H1 (cell line): Measurements from ENCODE around the gene COL19A1. TPM values are rescaled to one million over a fixed set of nuclear protein-coding genes. Genes with fewer than 3 reads are reported as not detected.

Experiments
- CTCF ChIA-PET: fragments of 300-600 bp; sonication (Branson Sonifier 250); formaldehyde crosslinking; loops from one replicate; lab custom pipeline; 2021; ENCODE audit not compliant: partially characterized antibody; lab: Charles Lee
- POLR2A ChIA-PET: fragments of 300-600 bp; sonication (Branson Sonifier 250); formaldehyde crosslinking; loops from one replicate; lab custom pipeline; 2021; ENCODE audit warnings: inconsistent platforms; ENCODE audit not compliant: partially characterized antibody; lab: Charles Lee
- DNase-seq, 2 experiments: peaks; one replicate each; pipeline versions ENCODE4 v3.0.0 to v3.0.0-alpha.2; 2010 to 2022; ENCODE audit warnings: low spot score in 2 of 2, low read depth in 1 of 2, mixed read lengths in 1 of 2
- FAIRE-seq: peaks from 2 replicates; lab custom pipeline; 2011; peaks lifted over from hg19 to GRCh38; lab: Jason Lieb, UNC
- H2AFZ ChIP-seq: 2 replicates; pipeline ENCODE4 v1.8.1; 2012; ENCODE audit warnings: low read length, inconsistent platforms
- H2AK5ac ChIP-seq: 2 replicates; pipeline ENCODE4 v1.6.1; 2013; ENCODE audit warnings: low read depth, low read length
- H2BK120ac ChIP-seq: replicated peaks from 2 replicates; pipeline ENCODE3; 2013; ENCODE audit warnings: low read depth, low read length, inconsistent platforms
- H2BK12ac ChIP-seq: 2 replicates; pipeline ENCODE4 v1.6.1; 2013; ENCODE audit warnings: low read depth, low read length
- H2BK15ac ChIP-seq: 2 replicates; pipeline ENCODE4 v1.6.1; 2013; ENCODE audit warnings: low read length
- H2BK20ac ChIP-seq: 2 replicates; pipeline ENCODE4 v1.6.1; 2013; ENCODE audit warnings: low read length
- H2BK5ac ChIP-seq: 2 replicates; pipeline ENCODE4 v1.6.1; 2013; ENCODE audit warnings: low read depth, low read length
- H3K14ac ChIP-seq: 2 replicates; pipeline ENCODE4 v1.6.1; 2013; ENCODE audit warnings: inconsistent platforms; ENCODE audit not compliant: insufficient read length
- H3K18ac ChIP-seq: 2 replicates; pipeline ENCODE4 v1.6.1; 2013; ENCODE audit warnings: low read length; ENCODE audit errors: extremely low read depth
- H3K23ac ChIP-seq: 2 replicates; pipeline ENCODE4 v1.6.1; 2013; ENCODE audit warnings: inconsistent platforms; ENCODE audit not compliant: insufficient read length
- H3K23me2 ChIP-seq: 2 replicates; pipeline ENCODE4 v1.6.1; 2013; ENCODE audit warnings: low read depth, low read length
- H3K27ac ChIP-seq: 2 replicates; pipeline ENCODE4 v1.6.1; 2011; ENCODE audit warnings: low read depth, low read length, inconsistent platforms
- H3K27me3 ChIP-seq, 4 experiments: replicated peaks in 1 of 4; 1 replicate in 1 of 4; 2 replicates in 3 of 4; pipeline versions ENCODE4 v1.6.1 to v1.8.1; 2011 to 2013; ENCODE audit warnings: low read length in 3 of 4, mild to moderate bottlenecking in 3 of 4, inconsistent platforms in 2 of 4, mixed read lengths in 2 of 4, moderate library complexity in 1 of 4; ENCODE audit not compliant: control insufficient read depth in 3 of 4, insufficient read depth in 3 of 4; ENCODE audit errors: extremely low read depth in 1 of 4
- H3K36me3 ChIP-seq, 4 experiments: 2 replicates each; pipeline versions ENCODE4 v1.6.1 to v1.8.1; 2011 to 2013; ENCODE audit warnings: mild to moderate bottlenecking in 4 of 4, low read length in 3 of 4, moderate library complexity in 2 of 4, control low read depth in 1 of 4, inconsistent platforms in 1 of 4; ENCODE audit not compliant: insufficient read depth in 4 of 4, control insufficient read depth in 2 of 4
- H3K4ac ChIP-seq: replicated peaks from 2 replicates; pipeline ENCODE3; 2013; ENCODE audit warnings: low read length, low read depth, mixed read lengths, inconsistent platforms; ENCODE audit not compliant: insufficient read length
- H3K4me1 ChIP-seq, 4 experiments: replicated peaks in 1 of 4; 1 replicate in 1 of 4; 2 replicates in 3 of 4; pipeline versions ENCODE4 v1.6.1 to v1.8.1; 2011 to 2013; ENCODE audit warnings: low read length in 3 of 4, inconsistent platforms in 2 of 4, mixed read lengths in 1 of 4; ENCODE audit not compliant: insufficient read depth in 4 of 4, control insufficient read depth in 3 of 4
- H3K4me2 ChIP-seq, 2 experiments: 2 replicates each; pipeline versions ENCODE4 v1.6.1 to v1.8.1; 2011 to 2013; ENCODE audit warnings: low read depth in 2 of 2, low read length in 2 of 2, control low read depth in 1 of 2, inconsistent platforms in 1 of 2, mild to moderate bottlenecking in 1 of 2; ENCODE audit not compliant: insufficient read depth in 1 of 2
- H3K4me3 ChIP-seq, 4 experiments: fragments of 200-600, 300-600 bp in 1 of 4; sonication (generic), shearing (Covaris generic), sonication (Bioruptor Twin) in 1 of 4; 2 replicates each; pipeline versions ENCODE4 v1.5.1 to v1.8.1; 2011 to 2016; ENCODE audit warnings: low read length in 4 of 4, low read depth in 3 of 4, control low read depth in 2 of 4, inconsistent platforms in 2 of 4, mild to moderate bottlenecking in 2 of 4, mixed read lengths in 1 of 4, moderate library complexity in 1 of 4; ENCODE audit not compliant: insufficient read depth in 2 of 4; ENCODE audit errors: extremely low read depth in 1 of 4
- H3K56ac ChIP-seq: replicated peaks from 2 replicates; pipeline ENCODE3; 2013; ENCODE audit warnings: low read depth, mild to moderate bottlenecking, mixed read lengths, low read length, inconsistent platforms; ENCODE audit not compliant: insufficient read length
- H3K79me1 ChIP-seq: 2 replicates; pipeline ENCODE4 v1.6.1; 2013; ENCODE audit warnings: low read depth, low read length, control low read depth
- H3K79me2 ChIP-seq, 2 experiments: 2 replicates each; pipeline versions ENCODE4 v1.6.1 to v1.8.1; 2012 to 2013; ENCODE audit warnings: low read length in 2 of 2, mild to moderate bottlenecking in 2 of 2, inconsistent platforms in 1 of 2; ENCODE audit not compliant: insufficient read depth in 2 of 2, control insufficient read depth in 1 of 2
- H3K9ac ChIP-seq, 4 experiments: replicated peaks in 1 of 4; 1 replicate in 1 of 4; 2 replicates in 3 of 4; pipeline versions ENCODE4 v1.6.1 to v1.8.1; 2011 to 2013; ENCODE audit warnings: low read depth in 3 of 4, low read length in 3 of 4, control low read depth in 2 of 4, mild to moderate bottlenecking in 2 of 4, moderate library complexity in 2 of 4, inconsistent platforms in 1 of 4; ENCODE audit errors: extremely low read depth in 1 of 4
- H3K9me3 ChIP-seq, 2 experiments: 2 replicates each; pipeline versions ENCODE4 v1.6.1 to v1.8.1; 2012 to 2013; ENCODE audit warnings: mild to moderate bottlenecking in 2 of 2, moderate library complexity in 2 of 2, control low read depth in 1 of 2, inconsistent platforms in 1 of 2, low read depth in 1 of 2, low read length in 1 of 2, mixed read lengths in 1 of 2; ENCODE audit not compliant: insufficient read depth in 2 of 2
- H4K20me1 ChIP-seq, 2 experiments: replicated peaks in 1 of 2; 2 replicates each; pipeline versions ENCODE3 to v1.8.1; 2011 to 2013; ENCODE audit warnings: inconsistent platforms in 2 of 2, low read length in 2 of 2, mild to moderate bottlenecking in 1 of 2; ENCODE audit not compliant: insufficient read depth in 2 of 2, control insufficient read depth in 1 of 2
- H4K5ac ChIP-seq: 2 replicates; pipeline ENCODE4 v1.6.1; 2013; ENCODE audit warnings: low read length, low read depth, mixed read lengths, inconsistent platforms; ENCODE audit not compliant: insufficient read length
- H4K8ac ChIP-seq: 2 replicates; pipeline ENCODE4 v1.8.0; 2013; ENCODE audit warnings: mild to moderate bottlenecking, moderate library complexity, low read length, inconsistent platforms; ENCODE audit not compliant: insufficient read depth; ENCODE audit errors: extremely low read depth
- H4K91ac ChIP-seq: replicated peaks from 2 replicates; pipeline ENCODE3; 2013; ENCODE audit warnings: low read length, mixed read lengths, inconsistent platforms; ENCODE audit not compliant: insufficient read length
- CBX5 ChIP-seq: fragments of 300-800, 300-1000 bp; sonication (generic); IDR thresholded peaks from 2 replicates; pipeline ENCODE4 v1.7.1; 2016; ENCODE audit warnings: antibody characterized with exemption, low read length, low read depth
- CHD2 ChIP-seq: IDR thresholded peaks from 2 replicates; pipeline ENCODE4 v1.6.1; 2012; ENCODE audit warnings: low read length, improper control_type of control experiment
- CREB1 ChIP-seq: IDR thresholded peaks from 2 replicates; pipeline ENCODE4 v1.6.1; 2012; ENCODE audit warnings: inconsistent platforms
- CTBP2 ChIP-seq: IDR thresholded peaks from 2 replicates; pipeline ENCODE4 v1.7.0; 2011; ENCODE audit warnings: borderline replicate concordance, mild to moderate bottlenecking, moderate library complexity, mixed read lengths, low read length; ENCODE audit not compliant: insufficient read depth, insufficient read length
- GABPA ChIP-seq: IDR thresholded peaks from 2 replicates; pipeline ENCODE4 v1.6.1; 2011; ENCODE audit warnings: mild to moderate bottlenecking, low read length, moderate library complexity, borderline replicate concordance; ENCODE audit not compliant: insufficient read depth
- MAFK ChIP-seq: IDR thresholded peaks from 2 replicates; pipeline ENCODE4 v1.6.1; 2012; ENCODE audit warnings: low read depth, mild to moderate bottlenecking, improper control_type of control experiment, low read length
- WGBS, 2 experiments: shearing (Covaris generic) in 1 of 2; methylation state at CpG; one replicate each; pipeline versions ENCODE4 v1.1.6 to v1.1.7; 2013 to 2015; ENCODE audit warnings: low lambda C conversion rate in 2 of 2, mixed read lengths in 2 of 2, inconsistent platforms in 1 of 2, low coverage in 1 of 2, missing lambda C conversion rate in 1 of 2; ENCODE audit not compliant: insufficient replicate concordance in 2 of 2, insufficient coverage in 1 of 2, insufficient read length in 1 of 2; ENCODE audit errors: extremely low coverage in 1 of 2, missing lambda C conversion rate in 1 of 2; 5-methylcytosine and 5-hydroxymethylcytosine counted together
- polyA plus RNA-seq, 7 experiments: library from polyadenylated mRNA; depleted of rRNA in 3 of 7; stranded (reverse) in 5 of 7; unstranded in 2 of 7; fragments of >200 nt in 5 of 7; fragments of 200-250 nt in 2 of 7; gene quantifications; 1 replicate in 5 of 7; 2 replicates in 1 of 7; 4 replicates in 1 of 7; pipeline versions ENCODE4 v1.2.1 to v1.2.3, GENCODE V29; 2011 to 2013; ENCODE audit warnings: missing spikeins in 2 of 7, mixed read lengths in 2 of 7
- total RNA-seq: library from RNA; stranded (reverse); fragmentation: NEBNext Ultra II Directional; extraction: Animal tissue kit (Norgen Biotek cat#: 25700); gene quantifications from 2 replicates; pipeline ENCODE4 v1.2.1, GENCODE V29; 2021

COL19A1 gene
- total and polyA plus RNA-seq, 2 of the 8 experiments (the other 6 are each of a cell fraction or from before 2014, with no cell fraction given), result not detected

- no peak overlapping the region for H3K4me3 ChIP-seq
- no peak overlapping the region for H3K27ac ChIP-seq
- no peaks in the 10 kb centered on the region for H3K27me3 ChIP-seq
- no peaks in the 10 kb centered on the region for H3K9me3 ChIP-seq
- no peak for FAIRE-seq
- no peak overlapping the region for H4K5ac ChIP-seq
- ChIA-PET CTCF (interaction anchor here (1.1 kb wide), 1 partner anchor 62 kb away, joined by 3 read pairs; no protein-coding TSS in a partner anchor), POLR2A (no interaction called here)
- no peak overlapping the region for H4K91ac ChIP-seq
- H3K9ac ChIP-seq, result no peak overlapping the region
- H2BK12ac ChIP-seq, result no peak overlapping the region
- H4K8ac ChIP-seq, result no peak overlapping the region
- no peaks in the 10 kb centered on the region for H3K4me1 ChIP-seq
- no peak overlapping the region for H2AK5ac ChIP-seq
- H3K36me3 ChIP-seq, result no peaks in the 10 kb centered on the region
- H2BK20ac ChIP-seq, result no peak overlapping the region
- H3K79me2 ChIP-seq, result no peaks in the 10 kb centered on the region
- H2BK5ac ChIP-seq, result no peak overlapping the region
- DNase-seq, result no peak
- no peak overlapping the region for H3K4me2 ChIP-seq
- H3K23me2 ChIP-seq, result no peaks in the 10 kb centered on the region
- no peak overlapping the region for H3K23ac ChIP-seq
- no peaks in the 10 kb centered on the region for H4K20me1 ChIP-seq
- no peak overlapping the region for H3K56ac ChIP-seq
- no peak overlapping the region for H3K4ac ChIP-seq
- no peak overlapping the region for H3K14ac ChIP-seq
- 88% methylated on average over 2 of the region's 2 CpGs; no CpG with 5 or more reads in 1 of the 2 experiments for WGBS, 2 experiments
- no peak overlapping the region for H3K18ac ChIP-seq
- H3K79me1 ChIP-seq, result no peaks in the 10 kb centered on the region
- H2BK120ac ChIP-seq, result no peak overlapping the region
- no peak overlapping the region for H2BK15ac ChIP-seq
- no peak overlapping the region for H2AFZ ChIP-seq
- TF ChIP-seq CBX5, result no peak
- TF ChIP-seq GABPA, result no peak
- TF ChIP-seq CTBP2, result no peak
- TF ChIP-seq MAFK, result no peak
- TF ChIP-seq CREB1, result no peak
- TF ChIP-seq CHD2, result no peak
Observed at GRCh38 chr6:70040766-70041165, 174.4 kb downstream of the COL19A1 start.
